Esophagus squamous epithelium (tissue), 5 donors: ENCODE data around the gene SLC38A4. TPM values are rescaled to one million over a fixed set of nuclear protein-coding genes. Genes with fewer than 3 reads are reported as not detected.

Source experiments
- DNase-seq: peaks from one replicate; lab custom pipeline; 2025; lab: John Stamatoyannopoulos, UW
- H3K27ac ChIP-seq, 4 donors: fragments of 200-600 bp; sonication (generic); one replicate each; pipeline ENCODE4 v1.5.1; 2016 to 2019; ENCODE audit warnings: mild to moderate bottlenecking in 1 of 4
- H3K27me3 ChIP-seq, 4 donors: fragments of 200-600 bp; sonication (generic); 1 replicate in 3 of 4; 2 replicates in 1 of 4; pipeline versions ENCODE4 v1.5.1 to v1.6.0; 2017 to 2021; ENCODE audit warnings: antibody characterized with exemption in 1 of 4
- H3K36me3 ChIP-seq, 3 donors: fragments of 200-600 bp; sonication (generic); one replicate each; pipeline ENCODE4 v1.5.1; 2016 to 2019
- H3K4me1 ChIP-seq, 3 donors: fragments of 200-600 bp; sonication (generic); one replicate each; pipeline ENCODE4 v1.5.1; 2017 to 2019
- H3K4me3 ChIP-seq, 4 donors: fragments of 200-600 bp; sonication (generic); 1 replicate in 3 of 4; 2 replicates in 1 of 4; pipeline ENCODE4 v1.5.1; 2016 to 2019; ENCODE audit warnings: mild to moderate bottlenecking in 2 of 4, moderate library complexity in 1 of 4
- H3K9me3 ChIP-seq, 3 donors: fragments of 200-600 bp; sonication (generic); one replicate each; pipeline ENCODE4 v1.5.1; 2016 to 2019
- CTCF ChIP-seq, 6 experiments: fragments of 450-650 bp in 4 of 6; fragments of 200-600 bp in 2 of 6; sonication (generic) in 2 of 6; IDR thresholded peaks; one replicate each; pipeline ENCODE4 v1.5.1; 2016 to 2019; ENCODE audit warnings: antibody characterized with exemption in 6 of 6, mild to moderate bottlenecking in 4 of 6, moderate library complexity in 4 of 6
- POLR2A ChIP-seq, 4 donors: fragments of 450-650 bp; IDR thresholded peaks; one replicate each; pipeline ENCODE4 v1.6.1; 2017; ENCODE audit warnings: antibody characterized with exemption in 4 of 4, mild to moderate bottlenecking in 4 of 4, moderate library complexity in 3 of 4
- WGBS, 2 donors: methylation state at CpG; one replicate each; pipeline ENCODE4 v1.1.5; 2018; 5-methylcytosine and 5-hydroxymethylcytosine counted together
- intact Hi-C: fragments of 100-400 bp; cut with DNase I; formaldehyde crosslinking; loops from one replicate; pipeline ENCODE4 v1.15.0; 2022
- total RNA-seq, 4 donors: library from RNA; depleted of rRNA; stranded (reverse); fragments of >200 nt; gene quantifications; one replicate each; pipeline ENCODE4 v1.1.0, GENCODE V29; 2016
- donor health status: DM: yes; HTN: yes; CAD: no.

The SLC38A4 gene
- total RNA-seq, 4 donors from 2014 or later = 1.0 to 2.4 (median 2.1) TPM

- H3K36me3 ChIP-seq = no peaks in the 10 kb centered on the region
- no peak overlapping the region for H3K4me3 ChIP-seq
- no peak overlapping the region for H3K27ac ChIP-seq
- no peaks in the 10 kb centered on the region for H3K9me3 ChIP-seq
- TF ChIP-seq POLR2A (IDR thresholded peaks at IDR 0.05) = no peak
- no peak for TF ChIP-seq CTCF (IDR thresholded peaks at IDR 0.05)
- no peaks in the 10 kb centered on the region for H3K27me3 ChIP-seq
- H3K4me1 ChIP-seq = peaks cover 0 to 5% (median 0%) of the 10 kb centered on the region in 3 donors
- intact Hi-C loops = no loop called here
- no peak for DNase-seq
These were observed 7.2 kb downstream of the SLC38A4 start for GRCh38 chr12:46818642-46819041.

DNA sequence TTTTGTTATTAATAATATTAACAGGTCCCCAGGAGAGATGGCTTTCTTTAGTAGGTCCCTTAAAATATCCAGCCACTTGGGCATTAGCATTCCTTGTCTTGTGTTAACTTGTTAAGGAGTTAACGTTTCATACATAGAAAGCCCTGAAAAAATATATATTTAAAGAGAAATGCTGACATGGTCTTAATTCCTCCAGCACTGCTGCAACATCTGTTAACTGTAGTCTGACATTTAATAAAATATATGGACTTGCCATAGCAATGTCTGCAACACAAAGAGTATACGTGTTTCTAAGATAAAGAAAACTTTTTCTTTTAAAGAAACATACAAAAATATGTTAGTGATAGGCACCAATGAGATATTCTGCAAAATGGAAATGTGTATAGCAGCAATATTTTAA, 10.0 kb downstream of the SLC38A4 start:
- intact Hi-C loops = no loop called here
- Histone ChIP-seq H3K9me3 (no peaks in the 10 kb centered on the region), H3K4me3 (no peak overlapping the region), H3K36me3 (no peaks in the 10 kb centered on the region), H3K27ac (no peak overlapping the region), H3K4me1 (peaks cover 0 to 5% (median 0%) of the 10 kb centered on the region in 3 donors), H3K27me3 (no peaks in the 10 kb centered on the region)
- DNase-seq = no peak
- 36 to 37% methylated on average over 2 of the region's 2 CpGs for WGBS, 2 donors
- no peak for TF ChIP-seq POLR2A (IDR thresholded peaks at IDR 0.05)
- TF ChIP-seq CTCF (IDR thresholded peaks at IDR 0.05) = no peak

- Histone ChIP-seq H3K27ac (no peak overlapping the region), H3K9me3 (no peaks in the 10 kb centered on the region), H3K36me3 (no peaks in the 10 kb centered on the region), H3K4me3 (no peak overlapping the region), H3K4me1 (peaks cover 0 to 5% (median 0%) of the 10 kb centered on the region in 3 donors), H3K27me3 (no peaks in the 10 kb centered on the region)
- TF ChIP-seq CTCF (IDR thresholded peaks at IDR 0.05) (no peak), POLR2A (IDR thresholded peaks at IDR 0.05) (no peak)
- intact Hi-C loops = no loop called here
- WGBS, 2 donors = 65 to 68% methylated on average over 2 of the region's 2 CpGs
- DNase-seq = no peak
These were observed 11.7 kb downstream of the SLC38A4 start for GRCh38 chr12:46814143-46814542.

- H3K27me3 ChIP-seq = no peaks in the 10 kb centered on the region
- no peak overlapping the region for H3K4me3 ChIP-seq
- no peak for DNase-seq
- H3K4me1 ChIP-seq = peaks cover 0 to 5% (median 0%) of the 10 kb centered on the region in 3 donors
- intact Hi-C loops = no loop called here
- no peak overlapping the region for H3K27ac ChIP-seq
- no peaks in the 10 kb centered on the region for H3K9me3 ChIP-seq
- WGBS, 2 donors = 54 to 83% methylated on average over 1 of the region's 1 CpG
- H3K36me3 ChIP-seq = no peaks in the 10 kb centered on the region
- TF ChIP-seq POLR2A (IDR thresholded peaks at IDR 0.05) (no peak), CTCF (IDR thresholded peaks at IDR 0.05) (no peak)
These were observed 14.6 kb downstream of the SLC38A4 start for GRCh38 chr12:46811185-46811584.

GRCh38 chr12:46808955-46809697, 16.7 kb downstream of the SLC38A4 start:
- no peak for TF ChIP-seq CTCF (IDR thresholded peaks at IDR 0.05)
- no peak for TF ChIP-seq POLR2A (IDR thresholded peaks at IDR 0.05)
- DNase-seq = no peak
- 80 to 85% methylated on average over 5 of the region's 5 CpGs for WGBS, 2 donors
- Histone ChIP-seq H3K4me3 (no peak overlapping the region), H3K36me3 (no peaks in the 10 kb centered on the region), H3K9me3 (no peaks in the 10 kb centered on the region), H3K27ac (no peak overlapping the region), H3K27me3 (no peaks in the 10 kb centered on the region), H3K4me1 (no peaks in the 10 kb centered on the region)
- intact Hi-C loops = no loop called here
